GM23338 (cell line): ENCODE data around the gene BIN1. TPM values are rescaled to one million over a fixed set of nuclear protein-coding genes. Genes with fewer than 3 reads are reported as not detected.
A peak's percentile ranks its signal among the peaks of the same experiment; 100 is the strongest.

Experiments
- ATAC-seq: fragments of 200-7000 bp; cut with Tn5 transposase; 3 replicates; pipeline ENCODE4 v1.9.1; 2020
- DNase-seq: peaks from one replicate; pipeline ENCODE4 v3.0.0-alpha.2; 2015; ENCODE audit warnings: low spot score
- H2AFZ ChIP-seq: fragments of 200-600 bp; sonication (generic); 2 replicates; pipeline ENCODE4 v1.8.0; 2016; ENCODE audit warnings: antibody characterized with exemption, mild to moderate bottlenecking, moderate library complexity
- H3F3A ChIP-seq: fragments of 200-600 bp; sonication (generic); replicated peaks from 2 replicates; pipeline ENCODE4 v1.8.0; 2017; ENCODE audit warnings: antibody characterized with exemption, mixed run types, low read depth
- H3K27ac ChIP-seq: fragments of 200-600 bp; sonication (generic); 2 replicates; pipeline ENCODE4 v1.6.1; 2016; ENCODE audit warnings: low read depth
- H3K27me3 ChIP-seq: fragments of 200-600 bp; sonication (generic); 2 replicates; pipeline ENCODE4 v1.8.0; 2016; ENCODE audit warnings: mild to moderate bottlenecking, mixed run types, moderate library complexity; ENCODE audit not compliant: insufficient read depth
- H3K36me3 ChIP-seq: fragments of 200-600 bp; sonication (generic); 2 replicates; pipeline ENCODE4 v1.8.0; 2016; ENCODE audit warnings: mild to moderate bottlenecking; ENCODE audit not compliant: insufficient read depth
- H3K4me1 ChIP-seq: fragments of 200-600 bp; sonication (generic); 2 replicates; pipeline ENCODE4 v1.8.0; 2016; ENCODE audit warnings: mild to moderate bottlenecking, moderate library complexity; ENCODE audit not compliant: insufficient read depth
- H3K4me2 ChIP-seq: fragments of 200-600 bp; sonication (generic); 2 replicates; pipeline ENCODE4 v1.7.1; 2017; ENCODE audit warnings: mixed run types
- H3K4me3 ChIP-seq: fragments of 200-600 bp; sonication (generic); 2 replicates; pipeline ENCODE4 v1.6.1; 2016; ENCODE audit warnings: mixed run types
- H3K79me2 ChIP-seq: fragments of 200-600 bp; sonication (generic); replicated peaks from 2 replicates; pipeline ENCODE4 v1.8.0; 2017; ENCODE audit warnings: mild to moderate bottlenecking; ENCODE audit not compliant: insufficient read depth
- H3K9me2 ChIP-seq: fragments of 200-600 bp; sonication (generic); 2 replicates; pipeline ENCODE4 v1.8.0; 2017; ENCODE audit not compliant: insufficient read depth
- H4K20me1 ChIP-seq: fragments of 200-600 bp; sonication (generic); replicated peaks from 2 replicates; pipeline ENCODE4 v1.8.0; 2017; ENCODE audit warnings: mild to moderate bottlenecking; ENCODE audit not compliant: insufficient read depth
- H3K27ac Mint-ChIP-seq: 2 replicates; pipeline ENCODE4 v1.8.0; 2020; ENCODE audit warnings: inconsistent platforms, mild to moderate bottlenecking, moderate library complexity, mixed read lengths
- H3K27me3 Mint-ChIP-seq: 3 replicates; pipeline ENCODE4 v1.8.0; 2022; ENCODE audit warnings: low read depth, mild to moderate bottlenecking, moderate library complexity, mixed read lengths, inconsistent platforms; ENCODE audit not compliant: insufficient read depth, poor library complexity
- H3K36me3 Mint-ChIP-seq: 3 replicates; pipeline ENCODE4 v1.8.0; 2021; ENCODE audit warnings: low read depth, mild to moderate bottlenecking, inconsistent platforms, moderate library complexity, mixed read lengths
- H3K4me1 Mint-ChIP-seq: 3 replicates; pipeline ENCODE4 v1.8.0; 2020; ENCODE audit warnings: mild to moderate bottlenecking, inconsistent platforms, mixed read lengths
- H3K4me3 Mint-ChIP-seq: 3 replicates; pipeline ENCODE4 v1.8.0; 2021; ENCODE audit warnings: moderate library complexity, mild to moderate bottlenecking, inconsistent platforms, mixed read lengths
- H3K9me3 Mint-ChIP-seq: 3 replicates; pipeline ENCODE4 v1.8.0; 2020; ENCODE audit warnings: moderate library complexity, mild to moderate bottlenecking, inconsistent platforms, mixed read lengths
- CREB1 ChIP-seq: fragments of 250-450 bp; sonication (Bioruptor Pico); IDR thresholded peaks from 2 replicates; pipeline ENCODE4 v1.5.0; 2020; ENCODE audit warnings: low read depth, mild to moderate bottlenecking, moderate library complexity
- CTCF ChIP-seq, 2 experiments: fragments of 200-600 bp in 1 of 2; sonication (generic) in 1 of 2; conservative IDR thresholded peaks; 2 replicates each; pipeline versions ENCODE4 v1.5.1 to v1.6.1; 2016 to 2017; ENCODE audit warnings: antibody characterized with exemption in 2 of 2, low read depth in 2 of 2, mild to moderate bottlenecking in 2 of 2, moderate library complexity in 1 of 2
- ETS1 ChIP-seq: IDR thresholded peaks from 2 replicates; pipeline ENCODE4 v1.6.1; 2016; ENCODE audit warnings: antibody characterized with exemption
- EZH2 ChIP-seq: fragments of 200-600 bp; sonication (generic); IDR thresholded peaks from one replicate; pipeline ENCODE4 v1.8.0; 2017; ENCODE audit warnings: antibody characterized with exemption, mild to moderate bottlenecking, low read depth; ENCODE audit not compliant: unreplicated experiment
- EZH2phosphoT487 ChIP-seq: fragments of 200-600 bp; sonication (generic); IDR thresholded peaks from one replicate; pipeline ENCODE4 v1.8.1; 2018; ENCODE audit warnings: antibody characterized with exemption; ENCODE audit not compliant: unreplicated experiment
- JUNB ChIP-seq: IDR thresholded peaks from one replicate; pipeline ENCODE4 v1.6.1; 2016; ENCODE audit warnings: antibody characterized with exemption; ENCODE audit not compliant: unreplicated experiment
- NANOG ChIP-seq: IDR thresholded peaks from 2 replicates; pipeline ENCODE4 v1.6.1; 2016; ENCODE audit warnings: antibody characterized with exemption, borderline replicate concordance
- POLR2AphosphoS5 ChIP-seq: IDR thresholded peaks from 2 replicates; pipeline ENCODE4 v1.6.1; 2016; ENCODE audit warnings: antibody characterized with exemption, low read depth
- REST ChIP-seq: IDR thresholded peaks from one replicate; pipeline ENCODE4 v1.6.1; 2018; ENCODE audit warnings: antibody characterized with exemption; ENCODE audit not compliant: unreplicated experiment
- STAT1 ChIP-seq: IDR thresholded peaks from one replicate; pipeline ENCODE4 v1.6.1; 2016; ENCODE audit warnings: antibody characterized with exemption; ENCODE audit not compliant: unreplicated experiment
- ZNF114 ChIP-seq: fragments of 250-450 bp; sonication (Bioruptor Pico); IDR thresholded peaks from 2 replicates; pipeline ENCODE4 v1.5.0; 2020; ENCODE audit warnings: mild to moderate bottlenecking, moderate library complexity
- ZNF331 ChIP-seq: fragments of 250-450 bp; sonication (Bioruptor Pico); IDR thresholded peaks from 2 replicates; pipeline ENCODE4 v1.5.0; 2020; ENCODE audit warnings: low read depth, mild to moderate bottlenecking, moderate library complexity
- polyA plus RNA-seq: library from polyadenylated mRNA; unstranded; fragments of >200 nt; fragmentation: Nextera tagmentation; extraction: Ambion mirVana; gene quantifications from 2 replicates; pipeline ENCODE4 v1.2.1, GENCODE V29; 2016
- total RNA-seq: library from RNA; depleted of rRNA; stranded (reverse); fragments of >200 nt; shearing (Covaris generic); gene quantifications from 2 replicates; pipeline ENCODE4 v1.2.3, GENCODE V29; 2014

Gene BIN1
- total and polyA plus RNA-seq, 2 experiments from 2014 or later: 30.1 to 56.4 TPM

GRCh38 chr2:127003070-127003800, 103.7 kb downstream of the BIN1 start:
- H3K4me1 Mint-ChIP-seq: peaks cover 13% of the 10 kb centered on the region
- Histone ChIP-seq H3K27me3 (no peaks in the 10 kb centered on the region), H3K4me3 (no peak overlapping the region), H4K20me1 (no peaks in the 10 kb centered on the region), H3K9me2 (no peaks in the 10 kb centered on the region), H3K4me1 (peaks cover 4% of the 10 kb centered on the region; the same call in 1 of the 2 replicates), H3K4me2 (no peak overlapping the region), H3F3A (no peaks in the 10 kb centered on the region), H3K27ac (no peak overlapping the region), H2AFZ (no peak overlapping the region), H3K79me2 (no peaks in the 10 kb centered on the region), H3K36me3 (no peaks in the 10 kb centered on the region)
- no peak overlapping the region for H3K27ac Mint-ChIP-seq
- H3K9me3 Mint-ChIP-seq: no peaks in the 10 kb centered on the region
- no peaks in the 10 kb centered on the region for H3K36me3 Mint-ChIP-seq
- no peak for TF ChIP-seq STAT1
- peak in 1 of 2 experiments; percentile 38; a peak in 2 of 4 replicates for TF ChIP-seq CTCF (conservative IDR thresholded peaks at IDR 0.05; ENCODE audit: low read depth in 2 of 2)
- TF ChIP-seq EZH2phosphoT487: no peak
- no peak for DNase-seq
- peaks cover 4% of the 10 kb centered on the region for H3K27me3 Mint-ChIP-seq
- H3K4me3 Mint-ChIP-seq: no peak overlapping the region
- ATAC-seq: no peak; the same call in 2 of the 3 replicates

GRCh38 chr2:127001751-127002150, 105.2 kb downstream of the BIN1 start:
- H3K4me1 Mint-ChIP-seq: peaks cover 11% of the 10 kb centered on the region
- Histone ChIP-seq H3K27me3 (no peaks in the 10 kb centered on the region), H3F3A (no peaks in the 10 kb centered on the region), H3K36me3 (no peaks in the 10 kb centered on the region), H3K4me3 (no peak overlapping the region), H3K9me2 (no peaks in the 10 kb centered on the region), H3K4me2 (no peak overlapping the region), H3K27ac (no peak overlapping the region), H2AFZ (no peak overlapping the region), H3K4me1 (0 out of 2 replicates have a peak, but pooled peaks cover 4% of the 10 kb centered on the region), H3K79me2 (no peaks in the 10 kb centered on the region), H4K20me1 (no peaks in the 10 kb centered on the region)
- no peaks in the 10 kb centered on the region for H3K9me3 Mint-ChIP-seq
- no peak overlapping the region for H3K4me3 Mint-ChIP-seq
- no peak for DNase-seq
- peaks cover 4% of the 10 kb centered on the region for H3K27me3 Mint-ChIP-seq
- no peak overlapping the region for H3K27ac Mint-ChIP-seq
- no peaks in the 10 kb centered on the region for H3K36me3 Mint-ChIP-seq
- ATAC-seq: no peak
- TF ChIP-seq EZH2phosphoT487 (no peak), CREB1 (no peak), ZNF114 (CRISPR knock-in tag) (no peak), ETS1 (no peak), ZNF331 (CRISPR knock-in tag) (no peak), EZH2 (no peak), REST (no peak), NANOG (no peak), JUNB (no peak), POLR2AphosphoS5 (no peak), CTCF (conservative IDR thresholded peaks at IDR 0.05; ENCODE audit: low read depth in 2 of 2) (no peak)
